Endothelial cell (in vitro differentiated cells): ENCODE data around the gene ALS2. TPM values are rescaled to one million over a fixed set of nuclear protein-coding genes. Genes with fewer than 3 reads are reported as not detected.

Experiments
- DNase-seq: peaks from one replicate; pipeline ENCODE4 v3.0.0; 2021; ENCODE audit warnings: low spot score
- H3K27ac Mint-ChIP-seq: one replicate; pipeline ENCODE4 v1.8.0; 2021; ENCODE audit warnings: mixed read lengths, inconsistent platforms; ENCODE audit not compliant: unreplicated experiment
- H3K27me3 Mint-ChIP-seq: one replicate; pipeline ENCODE4 v1.8.0; 2021; ENCODE audit warnings: mild to moderate bottlenecking, moderate library complexity, mixed read lengths, inconsistent platforms; ENCODE audit not compliant: unreplicated experiment
- H3K36me3 Mint-ChIP-seq: one replicate; pipeline ENCODE4 v1.8.0; 2021; ENCODE audit warnings: mild to moderate bottlenecking, low read depth, mixed read lengths, inconsistent platforms; ENCODE audit not compliant: unreplicated experiment
- H3K4me1 Mint-ChIP-seq: one replicate; pipeline ENCODE4 v1.8.0; 2021; ENCODE audit warnings: mild to moderate bottlenecking, mixed read lengths, inconsistent platforms; ENCODE audit not compliant: unreplicated experiment
- H3K4me3 Mint-ChIP-seq: one replicate; pipeline ENCODE4 v1.8.0; 2021; ENCODE audit warnings: mild to moderate bottlenecking, mixed read lengths, inconsistent platforms; ENCODE audit not compliant: unreplicated experiment
- H3K9me3 Mint-ChIP-seq: one replicate; pipeline ENCODE4 v1.8.0; 2021; ENCODE audit warnings: mixed read lengths, inconsistent platforms; ENCODE audit not compliant: unreplicated experiment
- total RNA-seq: library from RNA; stranded (reverse); fragmentation: NEBNext Ultra II Directional; extraction: Animal tissue kit (Norgen Biotek cat#: 25700); gene quantifications from one replicate; pipeline ENCODE4 v1.2.1, GENCODE V29; 2021; ENCODE audit not compliant: unreplicated experiment
- TF ChIP-seq, protein P1 (sequence below): fragments of 200-600 bp; sonication (generic); IDR thresholded peaks from one replicate; pipeline ENCODE4 v1.5.0; 2021; ENCODE audit warnings: antibody characterized with exemption; ENCODE audit not compliant: unreplicated experiment

Gene ALS2
- total RNA-seq, 1 donor from 2014 or later: 43.1 TPM

GRCh38 chr2:201785135-201785534 lies 4.4 kb upstream of the ALS2 start:
- peaks cover 42% of the 10 kb centered on the region for H3K4me1 Mint-ChIP-seq
- peaks cover 11% of the 10 kb centered on the region for H3K27me3 Mint-ChIP-seq
- no peaks in the 10 kb centered on the region for H3K9me3 Mint-ChIP-seq
- no peak for DNase-seq
- H3K27ac Mint-ChIP-seq: no peak overlapping the region
- H3K4me3 Mint-ChIP-seq: no peak overlapping the region
- TF ChIP-seq, protein P1, sequence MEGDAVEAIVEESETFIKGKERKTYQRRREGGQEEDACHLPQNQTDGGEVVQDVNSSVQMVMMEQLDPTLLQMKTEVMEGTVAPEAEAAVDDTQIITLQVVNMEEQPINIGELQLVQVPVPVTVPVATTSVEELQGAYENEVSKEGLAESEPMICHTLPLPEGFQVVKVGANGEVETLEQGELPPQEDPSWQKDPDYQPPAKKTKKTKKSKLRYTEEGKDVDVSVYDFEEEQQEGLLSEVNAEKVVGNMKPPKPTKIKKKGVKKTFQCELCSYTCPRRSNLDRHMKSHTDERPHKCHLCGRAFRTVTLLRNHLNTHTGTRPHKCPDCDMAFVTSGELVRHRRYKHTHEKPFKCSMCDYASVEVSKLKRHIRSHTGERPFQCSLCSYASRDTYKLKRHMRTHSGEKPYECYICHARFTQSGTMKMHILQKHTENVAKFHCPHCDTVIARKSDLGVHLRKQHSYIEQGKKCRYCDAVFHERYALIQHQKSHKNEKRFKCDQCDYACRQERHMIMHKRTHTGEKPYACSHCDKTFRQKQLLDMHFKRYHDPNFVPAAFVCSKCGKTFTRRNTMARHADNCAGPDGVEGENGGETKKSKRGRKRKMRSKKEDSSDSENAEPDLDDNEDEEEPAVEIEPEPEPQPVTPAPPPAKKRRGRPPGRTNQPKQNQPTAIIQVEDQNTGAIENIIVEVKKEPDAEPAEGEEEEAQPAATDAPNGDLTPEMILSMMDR: no peak
- peaks cover 3% of the 10 kb centered on the region for H3K36me3 Mint-ChIP-seq

DNA sequence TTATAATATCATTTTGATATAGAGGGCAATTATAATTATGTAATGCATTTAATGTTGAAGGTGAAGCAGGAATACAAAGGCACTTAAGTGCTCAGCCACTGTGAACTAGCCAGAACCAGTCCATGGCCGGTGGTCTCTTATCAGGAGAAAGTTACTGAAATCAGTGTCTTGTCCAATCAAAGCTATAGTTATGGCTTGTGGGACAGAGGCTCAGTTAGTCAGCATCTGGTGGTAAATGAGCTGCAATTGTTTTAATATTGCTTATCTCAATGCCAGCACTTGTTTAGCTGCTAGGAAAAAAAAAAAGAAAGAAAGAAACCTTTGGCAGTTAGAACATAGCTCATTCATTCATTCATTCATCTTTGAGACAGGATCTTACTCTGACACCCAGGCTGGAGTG lies 3.8 kb upstream of the ALS2 start:
- peaks cover 13% of the 10 kb centered on the region for H3K27me3 Mint-ChIP-seq
- TF ChIP-seq, protein P1: no peak
- no peaks in the 10 kb centered on the region for H3K9me3 Mint-ChIP-seq
- H3K4me3 Mint-ChIP-seq: no peak overlapping the region
- H3K4me1 Mint-ChIP-seq: peaks cover 48% of the 10 kb centered on the region
- no peak overlapping the region for H3K27ac Mint-ChIP-seq
- peaks cover 3% of the 10 kb centered on the region for H3K36me3 Mint-ChIP-seq
- no peak for DNase-seq

GRCh38 chr2:201781557-201782051 lies 871 bp upstream of the ALS2 start:
- H3K27ac Mint-ChIP-seq: peak overlapping the region; percentile 99
- peak overlapping the region; percentile 97 for H3K4me3 Mint-ChIP-seq
- peaks cover 23% of the 10 kb centered on the region for H3K4me1 Mint-ChIP-seq
- H3K27me3 Mint-ChIP-seq: peaks cover 13% of the 10 kb centered on the region
- H3K9me3 Mint-ChIP-seq: no peaks in the 10 kb centered on the region
- peaks cover 3% of the 10 kb centered on the region for H3K36me3 Mint-ChIP-seq
- DNase-seq: no peak
- TF ChIP-seq, protein P1: no peak

DNA sequence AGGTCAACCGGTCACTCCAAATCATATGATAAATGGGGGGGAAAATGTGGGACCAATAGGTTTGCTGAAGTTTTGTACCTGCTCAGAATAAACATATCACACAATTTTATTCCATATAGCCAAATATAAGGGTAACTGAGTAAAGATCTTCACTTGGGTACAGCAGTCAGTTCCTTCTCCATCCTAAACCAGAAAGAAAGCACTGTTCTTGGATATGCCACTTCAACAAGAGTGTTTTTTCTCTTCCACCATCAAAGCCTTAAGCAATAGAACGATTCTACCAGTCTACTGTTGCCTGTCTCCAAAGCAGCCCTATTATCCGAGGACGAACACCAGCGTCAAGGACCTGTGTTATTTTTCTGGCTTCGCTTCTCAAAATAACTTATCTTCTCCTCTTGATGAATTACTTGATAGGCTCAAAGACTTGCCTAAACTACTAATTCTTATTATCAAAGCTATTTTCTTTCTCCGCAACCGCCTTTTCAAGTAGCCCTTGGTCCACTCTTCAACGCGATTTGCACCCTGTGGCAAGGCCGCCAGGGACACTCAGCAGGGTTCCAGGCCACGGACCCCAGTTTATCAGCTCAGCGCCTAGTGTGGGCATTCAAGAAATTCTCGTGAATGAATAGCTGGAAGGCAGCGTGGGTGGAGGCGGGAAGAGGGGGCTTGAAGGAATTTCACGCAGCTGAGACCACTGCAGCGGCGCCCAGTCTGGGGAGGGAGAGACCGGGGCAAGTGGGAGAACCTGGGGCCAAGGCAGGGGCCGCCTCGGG lies 646 bp downstream of the ALS2 start:
- Mint-ChIP-seq H3K36me3 (peaks cover 3% of the 10 kb centered on the region), H3K27me3 (peaks cover 13% of the 10 kb centered on the region), H3K27ac (peak overlapping the region; percentile 99), H3K4me1 (peaks cover 20% of the 10 kb centered on the region), H3K4me3 (peak overlapping the region; percentile 97), H3K9me3 (no peaks in the 10 kb centered on the region)
- DNase-seq: no peak
- TF ChIP-seq, protein P1: no peak

DNA sequence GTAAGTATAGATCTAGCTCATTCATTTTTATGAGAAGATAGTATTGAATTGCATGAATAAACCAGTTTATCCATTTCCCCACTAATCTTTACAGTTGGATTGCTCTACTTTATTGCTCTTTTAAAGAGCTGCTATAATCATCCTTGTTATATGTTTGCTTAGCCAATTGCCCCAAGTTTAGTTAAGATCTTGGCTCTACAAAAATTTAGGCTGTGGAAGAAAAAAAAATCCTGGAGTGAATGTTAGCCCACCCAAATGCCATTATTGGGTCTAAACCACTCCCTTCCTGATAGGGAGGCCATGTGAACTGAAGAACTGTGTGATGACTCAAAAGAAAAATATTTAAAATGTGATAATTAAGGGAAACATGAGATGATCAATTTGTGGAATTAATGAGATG lies 2.9 kb downstream of the ALS2 start:
- peaks cover 20% of the 10 kb centered on the region for H3K4me1 Mint-ChIP-seq
- peaks cover 3% of the 10 kb centered on the region for H3K36me3 Mint-ChIP-seq
- no peaks in the 10 kb centered on the region for H3K9me3 Mint-ChIP-seq
- DNase-seq: no peak
- H3K27ac Mint-ChIP-seq: no peak overlapping the region
- no peak overlapping the region for H3K4me3 Mint-ChIP-seq
- TF ChIP-seq, protein P1: no peak
- peaks cover 13% of the 10 kb centered on the region for H3K27me3 Mint-ChIP-seq
